HCT116 (cell line): ENCODE results near the gene DCAF11. TPM values are rescaled to one million over a fixed set of nuclear protein-coding genes. Genes with fewer than 3 reads are reported as not detected.

Experiments used
- ATAC-seq: fragments of 200-7000 bp; cut with Tn5 transposase; 2 replicates; pipeline ENCODE4 v1.9.1; 2020; ENCODE audit warnings: mild to moderate bottlenecking, moderate library complexity
- BruUV-seq: library from RNA; stranded (reverse); fragments of 400-500 nt; replicated peaks from 2 replicates; lab custom pipeline; 2021; lab: Mats Ljungman, UMichigan
- CTCF ChIA-PET: fragments of 300-600 bp; sonication (Branson Sonifier 250); formaldehyde crosslinking; loops from one replicate; lab custom pipeline; 2021; ENCODE audit warnings: antibody characterized with exemption; lab: Charles Lee
- POLR2A ChIA-PET: fragments of 300-600, 350-600 bp; sonication (Branson Sonifier 250); formaldehyde crosslinking; loops from one replicate; lab custom pipeline; 2021; ENCODE audit warnings: antibody characterized with exemption; lab: Charles Lee
- RAD21 ChIA-PET, 2 experiments: fragments of 300-600 bp; sonication (Branson Sonifier 250); formaldehyde crosslinking; loops; one replicate each; lab custom pipeline; 2023; ENCODE audit warnings: low total read pairs in 2 of 2; ENCODE audit not compliant: uncharacterized antibody in 2 of 2, unreplicated experiment in 2 of 2, low non-redundant PET in 1 of 2; lab: Charles Lee
- DNase-seq: peaks from one replicate; pipeline ENCODE4 v3.0.0-alpha.2; 2010; ENCODE audit warnings: low read depth, low spot score
- H2AFZ ChIP-seq: fragments of 200-600 bp; shearing (Covaris generic), sonication (generic); 2 replicates; pipeline ENCODE4 v1.6.1; 2017; ENCODE audit warnings: low read depth, mixed run types, mixed read lengths, antibody characterized with exemption, low read length; ENCODE audit not compliant: poor library complexity, severe bottlenecking
- H3K27ac ChIP-seq: 2 replicates; pipeline ENCODE4 v1.5.1; 2012; ENCODE audit warnings: low read depth, low read length
- H3K27me3 ChIP-seq: fragments of 200-600 bp; sonication (generic); 2 replicates; pipeline ENCODE4 v1.6.1; 2016; ENCODE audit warnings: mixed run types, low read length, mixed read lengths; ENCODE audit not compliant: insufficient read depth
- H3K36me3 ChIP-seq, 2 experiments: fragments of 200-500 bp in 1 of 2; fragments of 200-600 bp in 1 of 2; sonication (Bioruptor generic) in 1 of 2; sonication (generic) in 1 of 2; 2 replicates each; pipeline versions ENCODE4 v1.5.1 to v1.6.1; 2014 to 2016; ENCODE audit warnings: low read length in 2 of 2, inconsistent platforms in 1 of 2, mixed read lengths in 1 of 2, mixed run types in 1 of 2; ENCODE audit not compliant: insufficient read depth in 2 of 2, control insufficient read depth in 1 of 2
- H3K4me1 ChIP-seq, 2 experiments: fragments of 200-600 bp in 1 of 2; sonication (generic) in 1 of 2; 2 replicates each; pipeline versions ENCODE4 v1.5.1 to v1.6.1; 2012 to 2017; ENCODE audit warnings: low read length in 2 of 2, inconsistent platforms in 1 of 2, mild to moderate bottlenecking in 1 of 2, mixed read lengths in 1 of 2, mixed run types in 1 of 2, moderate library complexity in 1 of 2; ENCODE audit not compliant: insufficient read depth in 2 of 2, control insufficient read depth in 1 of 2
- H3K4me2 ChIP-seq: fragments of 200-600 bp; sonication (generic); 2 replicates; pipeline ENCODE4 v1.6.1; 2017; ENCODE audit warnings: mixed run types, low read length, mixed read lengths
- H3K4me3 ChIP-seq, 2 experiments: fragments of 200-600 bp in 1 of 2; sonication (generic) in 1 of 2; replicated peaks in 1 of 2; 2 replicates each; pipeline ENCODE4 v1.5.1; 2011 to 2016; ENCODE audit warnings: low read length in 2 of 2, control low read depth in 1 of 2, low read depth in 1 of 2, mild to moderate bottlenecking in 1 of 2, mixed read lengths in 1 of 2, mixed run types in 1 of 2
- H3K79me2 ChIP-seq: fragments of 200-600 bp; sonication (generic); 2 replicates; pipeline ENCODE4 v1.6.1; 2017; ENCODE audit warnings: mild to moderate bottlenecking, mixed run types, low read length, moderate library complexity, mixed read lengths; ENCODE audit not compliant: insufficient read depth
- H3K9ac ChIP-seq: fragments of 200-600 bp; sonication (generic); 2 replicates; pipeline ENCODE4 v1.6.1; 2016; ENCODE audit warnings: low read length, mixed read lengths
- H3K9me2 ChIP-seq: fragments of 200-600 bp; sonication (generic), shearing (Covaris generic); 2 replicates; pipeline ENCODE4 v1.6.1; 2017; ENCODE audit warnings: mixed run types, mild to moderate bottlenecking, moderate library complexity; ENCODE audit not compliant: insufficient read depth
- H3K9me3 ChIP-seq, 2 experiments: fragments of 200-500 bp in 1 of 2; fragments of 200-600 bp in 1 of 2; sonication (Bioruptor generic) in 1 of 2; sonication (generic) in 1 of 2; 2 replicates each; pipeline ENCODE4 v1.6.1; 2014 to 2017; ENCODE audit warnings: low read length in 2 of 2, mixed read lengths in 2 of 2, inconsistent platforms in 1 of 2, low read depth in 1 of 2, mild to moderate bottlenecking in 1 of 2, mixed run types in 1 of 2, moderate library complexity in 1 of 2; ENCODE audit not compliant: control insufficient read depth in 1 of 2, insufficient read depth in 1 of 2
- H4K20me1 ChIP-seq: fragments of 200-600 bp; sonication (generic), shearing (Covaris generic); 2 replicates; pipeline ENCODE4 v1.6.1; 2017; ENCODE audit warnings: mixed run types, mild to moderate bottlenecking, moderate library complexity; ENCODE audit not compliant: insufficient read depth
- CBX3 ChIP-seq: IDR thresholded peaks from 2 replicates; pipeline ENCODE4 v1.6.1; 2012; ENCODE audit warnings: low read depth
- ELF1 ChIP-seq: IDR thresholded peaks from 2 replicates; pipeline ENCODE4 v1.6.1; 2012; ENCODE audit warnings: low read depth, borderline replicate concordance
- EZH2phosphoT487 ChIP-seq: fragments of 200-600 bp; IDR thresholded peaks from 2 replicates; pipeline ENCODE4 v1.6.1; 2018; ENCODE audit warnings: antibody characterized with exemption, borderline replicate concordance
- FOSL1 ChIP-seq: IDR thresholded peaks from 2 replicates; pipeline ENCODE4 v1.6.1; 2012; ENCODE audit warnings: low read depth
- JUND ChIP-seq: IDR thresholded peaks from 2 replicates; pipeline ENCODE4 v1.6.1; 2012
- POLR2A ChIP-seq: IDR thresholded peaks from 2 replicates; pipeline ENCODE4 v1.7.0; 2011; ENCODE audit warnings: borderline replicate concordance; ENCODE audit not compliant: insufficient read depth, insufficient read length; ENCODE audit errors: extremely low read depth
- POLR2AphosphoS5 ChIP-seq: IDR thresholded peaks from 2 replicates; pipeline ENCODE4 v1.6.1; 2011; ENCODE audit warnings: mild to moderate bottlenecking, low read depth, low read length, moderate library complexity
- SIN3A ChIP-seq: IDR thresholded peaks from 2 replicates; pipeline ENCODE4 v1.6.1; 2012; ENCODE audit warnings: low read depth
- SP1 ChIP-seq: IDR thresholded peaks from 2 replicates; pipeline ENCODE4 v1.6.1; 2012; ENCODE audit warnings: low read depth
- SRF ChIP-seq: IDR thresholded peaks from 2 replicates; pipeline ENCODE4 v1.6.1; 2012; ENCODE audit warnings: low read depth
- YY1 ChIP-seq: IDR thresholded peaks from 2 replicates; pipeline ENCODE4 v1.6.1; 2011; ENCODE audit warnings: low read length, low read depth, moderate library complexity, mild to moderate bottlenecking; ENCODE audit not compliant: insufficient replicate concordance; ENCODE audit errors: extremely low read depth
- intact Hi-C: fragments of 100-400 bp; cut with micrococcal nuclease; formaldehyde crosslinking; loops from 2 replicates; pipeline ENCODE4 v1.10.0; 2022
- total RNA-seq: library from RNA; stranded (reverse); gene quantifications from one replicate; pipeline ENCODE4 v1.2.1, GENCODE V29; 2021; ENCODE audit not compliant: unreplicated experiment
- TF ChIP-seq, protein P1 (sequence below): IDR thresholded peaks from 2 replicates; pipeline ENCODE4 v1.6.1; 2011; ENCODE audit warnings: mild to moderate bottlenecking, low read length, moderate library complexity; ENCODE audit not compliant: insufficient replicate concordance; ENCODE audit errors: extremely low read depth
- TF ChIP-seq, protein P2 (sequence below): IDR thresholded peaks from 2 replicates; pipeline ENCODE4 v1.6.1; 2012; ENCODE audit warnings: low read depth

The DCAF11 gene
- total RNA-seq, 1 experiment from 2014 or later = 47.5 TPM

DNA sequence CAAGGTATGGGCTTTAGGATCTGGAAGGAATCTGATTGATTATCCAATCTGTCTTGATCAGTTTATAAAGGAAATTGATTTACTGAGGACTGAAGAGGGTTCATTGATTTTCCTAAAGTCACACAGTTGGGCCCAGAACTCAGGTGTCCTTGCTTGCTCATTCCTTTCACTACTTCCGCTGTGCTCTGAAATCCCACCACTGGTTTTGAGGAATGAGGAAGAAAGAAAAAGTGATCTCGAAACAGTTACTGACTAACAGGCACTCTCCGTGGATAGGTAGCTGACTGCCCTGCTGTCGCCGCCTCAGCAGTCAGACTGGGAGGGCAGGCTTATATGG, 15.8 kb downstream of the DCAF11 start, which contains the start of gene FITM1:
TSS of gene FITM1 (plus strand) at position 280 of the 337 bp plus-strand sequence. CDS start 905 bp downstream, outside the sequence.
- Histone ChIP-seq H3K27me3 (no peaks in the 10 kb centered on the region), H2AFZ (no peak within 1 kb of the TSS), H3K36me3 (no peaks in the 10 kb centered on the region), H3K27ac (no peak within 1 kb of the TSS), H3K4me1 (peaks cover 4% of the 10 kb centered on the region in 2 experiments; a peak in 3 of 4 replicates), H3K4me3 (no peak within 1 kb of the TSS), H4K20me1 (no peaks in the 10 kb centered on the region), H3K9ac (no peak within 1 kb of the TSS), H3K9me2 (no peaks in the 10 kb centered on the region), H3K79me2 (no peaks in the 10 kb centered on the region), H3K9me3 (no peaks in the 10 kb centered on the region), H3K4me2 (no peak within 1 kb of the TSS)
- ChIA-PET CTCF (interaction anchor here (1.2 kb wide), 1 partner anchor 22 kb away, joined by 3 read pairs; no protein-coding TSS in a partner anchor), RAD21 (no interaction called here), POLR2A (interaction anchor here (1.2 to 3.0 kb wide), 2 partner anchors 16 to 36 kb away, joined by 3 to 8 read pairs; partner anchors contain the start of genes DCAF11, NRL and PCK2)
- DNase-seq = no peak
- intact Hi-C loops = no loop called here
- BruUV-seq = no TSS peak
- no peak for ATAC-seq
- TF ChIP-seq POLR2A = no peak

DNA sequence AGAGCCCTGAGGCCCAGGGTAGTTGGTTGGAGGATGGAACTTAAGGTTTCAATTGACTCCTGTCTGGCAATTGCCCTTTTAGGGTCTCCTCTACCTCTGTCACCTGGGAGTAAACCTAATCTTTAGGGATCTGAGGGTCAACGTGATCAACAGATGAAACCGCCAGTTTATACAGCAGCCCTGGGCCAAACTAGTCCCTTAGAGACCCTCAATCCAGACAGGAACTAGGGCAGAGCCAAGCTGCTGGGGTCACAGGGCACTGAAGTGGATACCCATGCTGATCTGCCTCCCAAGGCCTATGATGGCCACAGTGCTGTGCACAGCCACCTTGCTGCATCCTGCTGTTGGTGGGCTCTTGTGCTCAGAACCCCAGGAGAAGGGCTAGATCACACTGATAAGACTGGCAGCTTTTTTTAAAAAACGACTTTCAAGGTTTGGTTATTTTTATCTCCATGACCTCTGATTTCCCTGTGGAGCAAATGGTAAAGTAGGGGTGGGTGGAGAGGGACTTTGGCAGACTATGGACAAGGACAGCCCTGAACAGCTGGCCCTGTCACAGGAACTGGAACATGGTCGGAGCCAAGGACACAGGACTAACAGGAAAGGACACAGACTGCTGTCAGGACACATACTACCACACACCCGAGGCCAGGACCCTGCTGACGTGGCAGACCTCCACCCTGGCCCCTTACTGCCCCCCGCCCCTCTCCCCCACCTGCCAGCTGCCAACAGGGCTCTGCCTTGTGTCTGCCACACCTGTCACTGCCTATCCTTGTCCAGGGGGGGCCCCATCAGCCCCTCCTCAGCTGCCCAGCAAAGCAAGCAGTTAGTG, 16.4 kb downstream of the DCAF11 start:
- CTCF ChIA-PET = no interaction called here
- intact Hi-C loops = no loop called here
- DNase-seq = no peak

More for the DNA sequence above, 16.4 kb downstream of the DCAF11 start:
- no peaks in the 10 kb centered on the region for H4K20me1 ChIP-seq
- POLR2A ChIA-PET = interaction anchor here (3.0 kb wide), 1 partner anchor 16 kb away, joined by 8 read pairs; the partner anchor contains the start of genes DCAF11 and NRL
- H3K27me3 ChIP-seq = no peaks in the 10 kb centered on the region
- TF ChIP-seq SIN3A = no peak
- no peak for TF ChIP-seq POLR2AphosphoS5
- TF ChIP-seq, protein P1, sequence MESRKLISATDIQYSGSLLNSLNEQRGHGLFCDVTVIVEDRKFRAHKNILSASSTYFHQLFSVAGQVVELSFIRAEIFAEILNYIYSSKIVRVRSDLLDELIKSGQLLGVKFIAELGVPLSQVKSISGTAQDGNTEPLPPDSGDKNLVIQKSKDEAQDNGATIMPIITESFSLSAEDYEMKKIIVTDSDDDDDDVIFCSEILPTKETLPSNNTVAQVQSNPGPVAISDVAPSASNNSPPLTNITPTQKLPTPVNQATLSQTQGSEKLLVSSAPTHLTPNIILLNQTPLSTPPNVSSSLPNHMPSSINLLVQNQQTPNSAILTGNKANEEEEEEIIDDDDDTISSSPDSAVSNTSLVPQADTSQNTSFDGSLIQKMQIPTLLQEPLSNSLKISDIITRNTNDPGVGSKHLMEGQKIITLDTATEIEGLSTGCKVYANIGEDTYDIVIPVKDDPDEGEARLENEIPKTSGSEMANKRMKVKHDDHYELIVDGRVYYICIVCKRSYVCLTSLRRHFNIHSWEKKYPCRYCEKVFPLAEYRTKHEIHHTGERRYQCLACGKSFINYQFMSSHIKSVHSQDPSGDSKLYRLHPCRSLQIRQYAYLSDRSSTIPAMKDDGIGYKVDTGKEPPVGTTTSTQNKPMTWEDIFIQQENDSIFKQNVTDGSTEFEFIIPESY = no peak
- no peak for TF ChIP-seq FOSL1
- no peak for TF ChIP-seq CBX3
- no peak for TF ChIP-seq SRF
- no peak for TF ChIP-seq YY1
- no peak for TF ChIP-seq POLR2A
- TF ChIP-seq JUND = no peak
- TF ChIP-seq, protein P2, sequence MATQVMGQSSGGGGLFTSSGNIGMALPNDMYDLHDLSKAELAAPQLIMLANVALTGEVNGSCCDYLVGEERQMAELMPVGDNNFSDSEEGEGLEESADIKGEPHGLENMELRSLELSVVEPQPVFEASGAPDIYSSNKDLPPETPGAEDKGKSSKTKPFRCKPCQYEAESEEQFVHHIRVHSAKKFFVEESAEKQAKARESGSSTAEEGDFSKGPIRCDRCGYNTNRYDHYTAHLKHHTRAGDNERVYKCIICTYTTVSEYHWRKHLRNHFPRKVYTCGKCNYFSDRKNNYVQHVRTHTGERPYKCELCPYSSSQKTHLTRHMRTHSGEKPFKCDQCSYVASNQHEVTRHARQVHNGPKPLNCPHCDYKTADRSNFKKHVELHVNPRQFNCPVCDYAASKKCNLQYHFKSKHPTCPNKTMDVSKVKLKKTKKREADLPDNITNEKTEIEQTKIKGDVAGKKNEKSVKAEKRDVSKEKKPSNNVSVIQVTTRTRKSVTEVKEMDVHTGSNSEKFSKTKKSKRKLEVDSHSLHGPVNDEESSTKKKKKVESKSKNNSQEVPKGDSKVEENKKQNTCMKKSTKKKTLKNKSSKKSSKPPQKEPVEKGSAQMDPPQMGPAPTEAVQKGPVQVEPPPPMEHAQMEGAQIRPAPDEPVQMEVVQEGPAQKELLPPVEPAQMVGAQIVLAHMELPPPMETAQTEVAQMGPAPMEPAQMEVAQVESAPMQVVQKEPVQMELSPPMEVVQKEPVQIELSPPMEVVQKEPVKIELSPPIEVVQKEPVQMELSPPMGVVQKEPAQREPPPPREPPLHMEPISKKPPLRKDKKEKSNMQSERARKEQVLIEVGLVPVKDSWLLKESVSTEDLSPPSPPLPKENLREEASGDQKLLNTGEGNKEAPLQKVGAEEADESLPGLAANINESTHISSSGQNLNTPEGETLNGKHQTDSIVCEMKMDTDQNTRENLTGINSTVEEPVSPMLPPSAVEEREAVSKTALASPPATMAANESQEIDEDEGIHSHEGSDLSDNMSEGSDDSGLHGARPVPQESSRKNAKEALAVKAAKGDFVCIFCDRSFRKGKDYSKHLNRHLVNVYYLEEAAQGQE = no peak
- no peak for TF ChIP-seq EZH2phosphoT487
- no peak for TF ChIP-seq SP1
- no peak for TF ChIP-seq ELF1
- H3K79me2 ChIP-seq = no peaks in the 10 kb centered on the region
- no peaks in the 10 kb centered on the region for H3K9me3 ChIP-seq
- no peak overlapping the region for H3K4me3 ChIP-seq
- no peak overlapping the region for H2AFZ ChIP-seq
- no TSS peak for BruUV-seq
- RAD21 ChIA-PET = no interaction called here
- H3K27ac ChIP-seq = no peak overlapping the region
- ATAC-seq = no peak
- H3K4me2 ChIP-seq = no peak overlapping the region
- H3K36me3 ChIP-seq = no peaks in the 10 kb centered on the region
- peaks cover 7 to 8% of the 10 kb centered on the region in 2 experiments; a peak in 3 of 4 replicates for H3K4me1 ChIP-seq
- H3K9me2 ChIP-seq = no peaks in the 10 kb centered on the region
- H3K9ac ChIP-seq = no peak overlapping the region
